Measurements from ENCODE around the gene MCOLN1. TPM values are rescaled to one million over a fixed set of nuclear protein-coding genes. Genes with fewer than 3 reads are reported as not detected.
"Not testable (repeated sequence)": the region's sequence is repeated elsewhere in the genome, so short reads cannot be mapped to it uniquely, and the experiment has no call there.

MCOLN1 gene
- total and polyA plus RNA-seq, 2 of the 8 experiments (the other 6 are each of a cell fraction or from before 2014, with no cell fraction given): 19.1 to 40.0 TPM

- not testable (repeated sequence) for H3K9me3 ChIP-seq (ENCODE audit: insufficient read depth in 2 of 2, low read depth in 1 of 2, low read length in 1 of 2); H3K36me3 ChIP-seq (ENCODE audit: control insufficient read depth in 2 of 4, insufficient read depth in 4 of 4, low read length in 3 of 4); H3K23ac ChIP-seq (ENCODE audit: insufficient read length); FAIRE-seq; H3K4ac ChIP-seq (replicated peaks; ENCODE audit: insufficient read length, low read depth, low read length); H3K4me3 ChIP-seq (ENCODE audit: extremely low read depth in 1 of 4, insufficient read depth in 2 of 4, low read depth in 3 of 4, low read length in 4 of 4); H3K18ac ChIP-seq (ENCODE audit: extremely low read depth, low read length); H4K8ac ChIP-seq (ENCODE audit: extremely low read depth, insufficient read depth, low read length); H3K4me2 ChIP-seq (ENCODE audit: insufficient read depth in 1 of 2, low read depth in 2 of 2, low read length in 2 of 2); H4K5ac ChIP-seq (ENCODE audit: insufficient read length, low read depth, low read length); H3K27ac ChIP-seq (ENCODE audit: low read depth, low read length); H3K14ac ChIP-seq (ENCODE audit: insufficient read length); H2AFZ ChIP-seq (ENCODE audit: low read length); H3K9ac ChIP-seq (replicated peaks in 1 of 4; ENCODE audit: extremely low read depth in 1 of 4, low read depth in 3 of 4, low read length in 3 of 4); H3K4me1 ChIP-seq (replicated peaks in 1 of 4; ENCODE audit: control insufficient read depth in 3 of 4, insufficient read depth in 4 of 4, low read length in 3 of 4); H4K20me1 ChIP-seq (replicated peaks in 1 of 2; ENCODE audit: control insufficient read depth in 1 of 2, insufficient read depth in 2 of 2, low read length in 2 of 2); H3K79me1 ChIP-seq (ENCODE audit: low read depth, low read length); H2BK15ac ChIP-seq (ENCODE audit: low read length); H2BK5ac ChIP-seq (ENCODE audit: low read depth, low read length); DNase-seq (ENCODE audit: low read depth in 1 of 2, low spot score in 2 of 2); H3K23me2 ChIP-seq (ENCODE audit: low read depth, low read length); H3K27me3 ChIP-seq (replicated peaks in 1 of 4; ENCODE audit: control insufficient read depth in 3 of 4, extremely low read depth in 1 of 4, insufficient read depth in 3 of 4, low read length in 3 of 4); H3K79me2 ChIP-seq (ENCODE audit: control insufficient read depth in 1 of 2, insufficient read depth in 2 of 2, low read length in 2 of 2); H2BK12ac ChIP-seq (ENCODE audit: low read depth, low read length); H2BK120ac ChIP-seq (replicated peaks; ENCODE audit: low read depth, low read length); H2AK5ac ChIP-seq (ENCODE audit: low read depth, low read length); H3K56ac ChIP-seq (replicated peaks; ENCODE audit: insufficient read length, low read depth, low read length); H2BK20ac ChIP-seq (ENCODE audit: low read length); H4K91ac ChIP-seq (replicated peaks; ENCODE audit: insufficient read length, low read length)
- CTCF ChIA-PET (ENCODE audit: partially characterized antibody): interaction anchor here (0.6 to 2.8 kb wide), 3 partner anchors 9 to 953 kb away, joined by 4 to 11 read pairs (median 4); partner anchors contain the start of gene TRAPPC5
- POLR2A ChIA-PET (ENCODE audit: partially characterized antibody): interaction anchor here (0.7 to 1.2 kb wide), 3 partner anchors 9 to 58 kb away, joined by 3 read pairs; no protein-coding TSS in a partner anchor
- 92% methylated on average over 1 of the region's 1 CpG; no CpG with 5 or more reads in 1 of the 2 experiments for WGBS, 2 experiments (ENCODE audit: extremely low coverage in 1 of 2, insufficient coverage in 1 of 2, insufficient read length in 1 of 2, insufficient replicate concordance in 2 of 2, low coverage in 1 of 2, low lambda C conversion rate in 2 of 2, missing lambda C conversion rate in 1 of 2)
Observed at GRCh38 chr19:7577422-7577821, 55.0 kb downstream of the MCOLN1 start.
